ENCODE results near the gene SRC. TPM values are rescaled to one million over a fixed set of nuclear protein-coding genes. Genes with fewer than 3 reads are reported as not detected.

The SRC gene
- total RNA-seq, 2 donors from 2014 or later = 25.9 to 35.3 TPM

DNA sequence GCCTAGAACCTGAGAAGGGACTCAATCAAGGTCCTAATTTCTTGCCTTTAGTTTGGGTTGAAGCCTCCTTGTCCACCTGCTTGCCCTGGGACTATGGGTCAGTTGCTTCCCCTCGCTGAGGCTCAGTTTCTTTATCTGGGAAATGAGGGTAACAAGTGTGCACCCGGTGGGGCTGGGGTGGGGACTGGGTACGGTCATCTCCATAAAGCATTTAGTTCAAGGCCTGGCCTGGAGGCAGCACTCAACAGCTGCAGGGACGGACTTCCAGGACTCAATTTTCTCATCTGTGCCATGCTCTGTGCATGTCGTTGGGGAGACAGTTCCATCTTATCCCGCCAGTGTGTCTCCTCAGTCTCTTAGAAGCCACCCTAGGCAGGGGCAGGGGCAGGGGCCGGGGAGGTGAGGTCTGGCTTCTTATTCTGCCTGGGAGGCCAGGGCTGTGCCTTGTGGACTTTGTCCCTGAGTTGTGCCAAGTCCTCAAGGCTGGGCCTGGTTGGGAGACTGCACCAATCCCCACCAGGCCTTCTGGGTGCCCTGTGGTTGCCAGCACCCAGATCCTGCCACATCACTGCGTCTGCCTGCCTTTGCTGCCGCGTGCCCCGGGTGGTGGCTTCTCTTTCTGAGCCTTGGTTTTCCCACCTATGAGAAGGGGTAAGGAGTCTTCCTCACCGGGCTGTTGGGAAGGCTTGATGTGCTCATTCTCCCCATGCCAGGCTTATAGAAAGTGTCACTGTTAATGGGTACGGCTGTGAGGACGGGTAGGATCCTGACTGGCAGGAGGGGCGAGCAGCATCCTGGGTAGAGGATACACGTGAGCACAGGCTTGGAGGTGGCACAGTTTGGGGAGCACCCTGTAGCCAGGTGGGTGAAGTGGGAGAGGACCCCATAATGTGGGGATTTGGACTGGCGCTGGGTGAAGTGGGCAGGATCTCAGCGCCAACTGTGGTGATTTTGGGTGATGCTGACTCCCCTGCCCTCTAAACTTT, 8.6 kb downstream of the SRC start:
- peak overlapping the region in 3 of 4 donors; percentile 21 to 54 (median 25) for H3K27ac ChIP-seq
- peak; percentile 79 for ATAC-seq
- no peaks in the 10 kb centered on the region for H3K36me3 ChIP-seq (replicated peaks in 1 of 2; ENCODE audit: insufficient read depth in 1 of 2, low read depth in 2 of 2)
- 55 to 61% methylated on average over 14 to 18 of the region's 18 CpGs for WGBS, 2 donors
- DNase-seq = peak; percentile 66 to 84 (median 80)
- H3K4me1 ChIP-seq = peaks cover 55% of the 10 kb centered on the region
- TF ChIP-seq, protein P1, sequence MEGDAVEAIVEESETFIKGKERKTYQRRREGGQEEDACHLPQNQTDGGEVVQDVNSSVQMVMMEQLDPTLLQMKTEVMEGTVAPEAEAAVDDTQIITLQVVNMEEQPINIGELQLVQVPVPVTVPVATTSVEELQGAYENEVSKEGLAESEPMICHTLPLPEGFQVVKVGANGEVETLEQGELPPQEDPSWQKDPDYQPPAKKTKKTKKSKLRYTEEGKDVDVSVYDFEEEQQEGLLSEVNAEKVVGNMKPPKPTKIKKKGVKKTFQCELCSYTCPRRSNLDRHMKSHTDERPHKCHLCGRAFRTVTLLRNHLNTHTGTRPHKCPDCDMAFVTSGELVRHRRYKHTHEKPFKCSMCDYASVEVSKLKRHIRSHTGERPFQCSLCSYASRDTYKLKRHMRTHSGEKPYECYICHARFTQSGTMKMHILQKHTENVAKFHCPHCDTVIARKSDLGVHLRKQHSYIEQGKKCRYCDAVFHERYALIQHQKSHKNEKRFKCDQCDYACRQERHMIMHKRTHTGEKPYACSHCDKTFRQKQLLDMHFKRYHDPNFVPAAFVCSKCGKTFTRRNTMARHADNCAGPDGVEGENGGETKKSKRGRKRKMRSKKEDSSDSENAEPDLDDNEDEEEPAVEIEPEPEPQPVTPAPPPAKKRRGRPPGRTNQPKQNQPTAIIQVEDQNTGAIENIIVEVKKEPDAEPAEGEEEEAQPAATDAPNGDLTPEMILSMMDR (IDR thresholded peaks at IDR 0.05) = no peak
- TF ChIP-seq POLR2A (IDR thresholded peaks at IDR 0.05) = peak in 1 of 3 donors; percentile 12
- H3K9me3 ChIP-seq = no peaks in the 10 kb centered on the region
- H3K27me3 ChIP-seq = no peaks in the 10 kb centered on the region
- no peak overlapping the region for H3K4me3 ChIP-seq
- intact Hi-C loops (cut with DNase I) = no loop called here

- no peak overlapping the region for H3K4me3 ChIP-seq
- 76 to 81% methylated on average over 15 of the region's 15 CpGs for WGBS, 2 donors
- H3K27me3 ChIP-seq = no peaks in the 10 kb centered on the region
- H3K4me1 ChIP-seq = peaks cover 47% of the 10 kb centered on the region
- ATAC-seq (no peak), DNase-seq (no peak)
- no peaks in the 10 kb centered on the region for H3K36me3 ChIP-seq (replicated peaks in 1 of 2; ENCODE audit: insufficient read depth in 1 of 2, low read depth in 2 of 2)
- intact Hi-C loops (cut with DNase I) = no loop called here
- H3K9me3 ChIP-seq = no peaks in the 10 kb centered on the region
- H3K27ac ChIP-seq = peak overlapping the region in 1 of 4 donors; percentile 25
- TF ChIP-seq, protein P1 (IDR thresholded peaks at IDR 0.05) = no peak
- no peak for TF ChIP-seq POLR2A (IDR thresholded peaks at IDR 0.05)
Measured at GRCh38 chr20:37355252-37356180, 9.6 kb downstream of the SRC start.

- Histone ChIP-seq H3K27me3 (no peaks in the 10 kb centered on the region), H3K9me3 (no peaks in the 10 kb centered on the region), H3K27ac (no peak overlapping the region), H3K4me3 (no peak overlapping the region), H3K4me1 (peaks cover 47% of the 10 kb centered on the region), H3K36me3 (replicated peaks in 1 of 2; ENCODE audit: insufficient read depth in 1 of 2, low read depth in 2 of 2) (no peaks in the 10 kb centered on the region)
- TF ChIP-seq, protein P1 (IDR thresholded peaks at IDR 0.05) = no peak
- TF ChIP-seq POLR2A (IDR thresholded peaks at IDR 0.05) = no peak
- no peak for ATAC-seq
- WGBS, 2 donors = 54 to 100% methylated on average over 1 to 8 of the region's 8 CpGs
- intact Hi-C loops (cut with DNase I) = no loop called here
- peak; percentile 40 to 74 (median 65) for DNase-seq
Measured at GRCh38 chr20:37356387-37356786, 10.4 kb downstream of the SRC start.

DNA sequence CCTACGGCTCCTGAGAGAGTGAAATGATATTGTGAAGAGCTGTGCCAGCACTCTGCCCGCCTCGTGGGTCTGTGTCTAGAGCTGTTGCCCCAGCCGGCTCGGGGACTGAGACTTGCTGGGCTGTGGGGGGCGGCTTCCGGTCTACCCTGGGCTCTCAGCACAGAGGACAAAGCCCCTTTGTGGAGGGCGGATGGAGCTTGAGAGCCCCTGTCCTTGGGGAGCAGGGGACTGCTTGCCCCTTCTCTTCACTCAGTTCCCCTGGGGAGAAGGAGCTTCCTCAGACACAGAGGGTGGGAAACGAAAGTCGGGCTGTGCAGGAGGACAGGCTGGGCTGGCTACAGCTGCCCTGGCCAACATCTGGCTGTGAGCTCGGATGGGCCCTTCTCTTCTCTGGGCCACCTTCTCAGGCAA, 11.0 kb downstream of the SRC start:
- no peak for ATAC-seq
- Histone ChIP-seq H3K27me3 (no peaks in the 10 kb centered on the region), H3K27ac (no peak overlapping the region), H3K4me3 (no peak overlapping the region), H3K36me3 (replicated peaks in 1 of 2; ENCODE audit: insufficient read depth in 1 of 2, low read depth in 2 of 2) (no peaks in the 10 kb centered on the region), H3K4me1 (peaks cover 47% of the 10 kb centered on the region), H3K9me3 (no peaks in the 10 kb centered on the region)
- TF ChIP-seq, protein P1 (IDR thresholded peaks at IDR 0.05) = no peak
- TF ChIP-seq POLR2A (IDR thresholded peaks at IDR 0.05) = no peak
- intact Hi-C loops (cut with DNase I) = no loop called here
- DNase-seq = no peak
- 75 to 93% methylated on average over 4 to 8 of the region's 11 CpGs for WGBS, 2 donors

Data from body of pancreas (tissue), 4 donors.